K562 (cell line): ENCODE results near the gene TRIP10. TPM values are rescaled to one million over a fixed set of nuclear protein-coding genes. Genes with fewer than 3 reads are reported as not detected.

Source experiments
- BCL6 ChIP-seq: fragments of 250-450 bp; sonication (Bioruptor Pico); IDR thresholded peaks from 2 replicates; pipeline ENCODE4 v1.4.0; 2020
- GABPB1 ChIP-seq: sonication (generic); formaldehyde crosslinking; IDR thresholded peaks from 2 replicates; pipeline ENCODE4 v1.8.0; 2022; ENCODE audit warnings: mild to moderate bottlenecking, missing genetic modification reagents
- NCOA2 ChIP-seq, 2 experiments: fragments of 450-650 bp; IDR thresholded peaks; 2 replicates each; pipeline ENCODE4 v1.6.1; 2018; ENCODE audit warnings: mild to moderate bottlenecking in 2 of 2, moderate library complexity in 1 of 2; ENCODE audit not compliant: partially characterized antibody in 2 of 2
- RHOXF2B ChIP-seq: fragments of 250-450 bp; sonication (Bioruptor Pico); conservative IDR thresholded peaks from 2 replicates; pipeline ENCODE4 v1.5.1; 2021
- SAFB2 ChIP-seq: fragments of 200-400 bp; formaldehyde crosslinking; IDR thresholded peaks from 2 replicates; pipeline ENCODE4 v1.6.1; 2018; ENCODE audit warnings: borderline replicate concordance, low read length, low read depth, moderate library complexity; ENCODE audit not compliant: severe bottlenecking
- SREBF2 ChIP-seq: sonication (generic); formaldehyde crosslinking; IDR thresholded peaks from 2 replicates; pipeline ENCODE4 v1.4.0; 2020; ENCODE audit warnings: mild to moderate bottlenecking, missing genetic modification reagents
- STAG1 ChIP-seq: sonication (generic); formaldehyde crosslinking; IDR thresholded peaks from 2 replicates; pipeline ENCODE4 v1.5.0; 2020; ENCODE audit warnings: missing genetic modification reagents, borderline replicate concordance
- TCF3 ChIP-seq: sonication (generic); formaldehyde crosslinking; IDR thresholded peaks from 2 replicates; pipeline ENCODE4 v1.4.0; 2020; ENCODE audit warnings: mild to moderate bottlenecking, missing genetic modification reagents
- TRIM24 ChIP-seq, 2 experiments: fragments of 450-650 bp; IDR thresholded peaks; 2 replicates each; pipeline ENCODE4 v1.6.1; 2016
- ZNF212 ChIP-seq: fragments of 450-650 bp; formaldehyde crosslinking; IDR thresholded peaks from 2 replicates; pipeline ENCODE4 v1.4.0; 2020; ENCODE audit warnings: mild to moderate bottlenecking
- polyA plus RNA-seq, 8 experiments: library from polyadenylated mRNA; depleted of rRNA in 4 of 8; stranded (reverse) in 5 of 8; unstranded in 3 of 8; fragments of >200 nt; fragmentation: Nextera tagmentation in 2 of 8; fragmentation: Illumina TruSeq in 1 of 8; extraction: Ambion mirVana in 2 of 8; extraction: Trizol in 1 of 8; gene quantifications; 2 replicates each; pipeline versions ENCODE4 v1.2.1 to v1.2.3, GENCODE V29; 2011 to 2014; ENCODE audit warnings: inconsistent platforms in 1 of 8, missing spikeins in 1 of 8
- total RNA-seq, 7 experiments: library from RNA; depleted of rRNA in 6 of 7; stranded (reverse); fragments of >200 nt in 6 of 7; fragmentation: Illumina TruSeq in 2 of 7; extraction: Trizol in 2 of 7; gene quantifications; 2 replicates each; pipeline versions ENCODE4 v1.2.1 to v1.2.3, GENCODE V29; 2011 to 2021; ENCODE audit warnings: low replicate concordance in 1 of 7
- TF ChIP-seq, protein P1 (sequence below), 2 experiments: IDR thresholded peaks in 1 of 2; conservative IDR thresholded peaks in 1 of 2; 2 replicates each; pipeline ENCODE4 v1.6.1; 2016; ENCODE audit warnings: low read depth in 2 of 2, mild to moderate bottlenecking in 1 of 2, missing compliant biosample characterization in 1 of 2, missing genetic modification characterization in 1 of 2, moderate library complexity in 1 of 2
- TF ChIP-seq, protein P2 (sequence below), 3 experiments: IDR thresholded peaks in 2 of 3; conservative IDR thresholded peaks in 1 of 3; 2 replicates each; pipeline ENCODE4 v1.5.1; 2011 to 2012; ENCODE audit warnings: low read length in 3 of 3, mild to moderate bottlenecking in 3 of 3, control low read depth in 2 of 3, improper control_type of control experiment in 1 of 3, inconsistent platforms in 1 of 3, low read depth in 1 of 3, mixed read lengths in 1 of 3, moderate library complexity in 1 of 3; ENCODE audit not compliant: insufficient read depth in 2 of 3
- TF ChIP-seq, protein P3 (sequence below): fragments of 250-450 bp; sonication (Bioruptor Pico); IDR thresholded peaks from 2 replicates; pipeline ENCODE4 v1.8.0; 2021; ENCODE audit warnings: moderate library complexity, mild to moderate bottlenecking, inconsistent platforms
- TF ChIP-seq, protein P4 (sequence below): IDR thresholded peaks from 2 replicates; pipeline ENCODE4 v1.6.1; 2016; ENCODE audit warnings: missing genetic modification characterization, missing compliant biosample characterization
- TF ChIP-seq, protein P5 (sequence below): fragments of 250-450 bp; sonication (Bioruptor Pico); IDR thresholded peaks from 2 replicates; pipeline ENCODE4 v1.4.0; 2020

TRIP10 gene
- total and polyA plus RNA-seq, 9 of the 15 experiments (the other 6 are each of a cell fraction or from before 2014, with no cell fraction given): 1.2 to 66.8 (median 36.1) TPM

DNA sequence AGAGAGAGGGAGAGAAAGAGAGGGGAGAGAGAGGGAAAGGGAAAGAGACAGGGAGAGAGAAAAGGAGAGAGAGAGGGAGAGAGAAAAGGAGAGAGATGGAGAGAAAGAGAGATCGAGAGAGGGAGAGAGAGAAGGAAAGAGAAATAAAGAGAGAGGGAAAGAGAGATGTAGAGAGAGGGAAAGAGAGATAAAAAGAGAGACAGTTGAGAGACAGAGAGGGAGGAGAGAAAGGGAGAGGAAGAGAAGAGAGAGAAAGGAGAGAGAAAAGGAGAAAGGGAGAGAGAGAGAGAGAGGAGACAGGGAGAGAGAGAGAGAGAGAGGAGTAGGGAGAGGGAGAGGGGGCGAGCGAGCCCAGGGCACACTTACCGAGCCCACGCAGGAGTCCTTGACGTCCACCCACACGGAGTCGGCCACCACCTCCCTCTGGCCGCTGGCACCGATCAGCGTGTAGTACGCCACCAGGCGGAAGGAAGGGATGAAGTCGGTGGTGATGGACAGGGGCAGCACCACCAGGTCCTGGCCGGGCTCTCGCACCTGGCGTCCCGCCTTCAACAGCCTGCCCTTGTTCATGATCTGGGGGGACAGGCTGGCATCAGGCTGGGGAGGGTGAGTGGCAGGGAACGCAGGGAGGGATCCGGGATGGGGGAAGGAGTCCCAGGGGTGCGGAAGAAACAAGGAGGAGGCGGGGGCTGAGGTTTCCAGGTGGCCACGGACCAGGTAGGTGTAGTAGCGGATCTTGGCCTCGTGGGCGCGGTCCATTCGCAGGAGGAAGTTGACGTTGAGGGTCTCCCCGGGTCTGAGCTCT lies 29.0 kb upstream of the TRIP10 start (continued):
- TF ChIP-seq, protein P1, sequence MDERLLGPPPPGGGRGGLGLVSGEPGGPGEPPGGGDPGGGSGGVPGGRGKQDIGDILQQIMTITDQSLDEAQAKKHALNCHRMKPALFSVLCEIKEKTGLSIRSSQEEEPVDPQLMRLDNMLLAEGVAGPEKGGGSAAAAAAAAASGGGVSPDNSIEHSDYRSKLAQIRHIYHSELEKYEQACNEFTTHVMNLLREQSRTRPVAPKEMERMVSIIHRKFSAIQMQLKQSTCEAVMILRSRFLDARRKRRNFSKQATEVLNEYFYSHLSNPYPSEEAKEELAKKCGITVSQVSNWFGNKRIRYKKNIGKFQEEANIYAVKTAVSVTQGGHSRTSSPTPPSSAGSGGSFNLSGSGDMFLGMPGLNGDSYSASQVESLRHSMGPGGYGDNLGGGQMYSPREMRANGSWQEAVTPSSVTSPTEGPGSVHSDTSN (CRISPR knock-in tag; IDR thresholded peaks at IDR 0.05; ENCODE audit: low read depth): no peak
- TF ChIP-seq, protein P1 (tag; conservative IDR thresholded peaks at IDR 0.05; ENCODE audit: low read depth): no peak
- TF ChIP-seq TCF3 (CRISPR knock-in tag) (no peak), SAFB2 (no peak), TRIM24 (IDR thresholded peaks at IDR 0.05) (no peak), STAG1 (no peak), RHOXF2B (no peak), NCOA2 (IDR thresholded peaks at IDR 0.05; ENCODE audit: partially characterized antibody in 2 of 2) (no peak), SREBF2 (CRISPR knock-in tag) (no peak), GABPB1 (CRISPR knock-in tag) (no peak), BCL6 (CRISPR knock-in tag) (no peak), ZNF212 (CRISPR knock-in tag) (no peak)
- TF ChIP-seq, protein P2, sequence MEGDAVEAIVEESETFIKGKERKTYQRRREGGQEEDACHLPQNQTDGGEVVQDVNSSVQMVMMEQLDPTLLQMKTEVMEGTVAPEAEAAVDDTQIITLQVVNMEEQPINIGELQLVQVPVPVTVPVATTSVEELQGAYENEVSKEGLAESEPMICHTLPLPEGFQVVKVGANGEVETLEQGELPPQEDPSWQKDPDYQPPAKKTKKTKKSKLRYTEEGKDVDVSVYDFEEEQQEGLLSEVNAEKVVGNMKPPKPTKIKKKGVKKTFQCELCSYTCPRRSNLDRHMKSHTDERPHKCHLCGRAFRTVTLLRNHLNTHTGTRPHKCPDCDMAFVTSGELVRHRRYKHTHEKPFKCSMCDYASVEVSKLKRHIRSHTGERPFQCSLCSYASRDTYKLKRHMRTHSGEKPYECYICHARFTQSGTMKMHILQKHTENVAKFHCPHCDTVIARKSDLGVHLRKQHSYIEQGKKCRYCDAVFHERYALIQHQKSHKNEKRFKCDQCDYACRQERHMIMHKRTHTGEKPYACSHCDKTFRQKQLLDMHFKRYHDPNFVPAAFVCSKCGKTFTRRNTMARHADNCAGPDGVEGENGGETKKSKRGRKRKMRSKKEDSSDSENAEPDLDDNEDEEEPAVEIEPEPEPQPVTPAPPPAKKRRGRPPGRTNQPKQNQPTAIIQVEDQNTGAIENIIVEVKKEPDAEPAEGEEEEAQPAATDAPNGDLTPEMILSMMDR (IDR thresholded peaks at IDR 0.05 in 2 of 3, conservative IDR thresholded peaks at IDR 0.05 in 1 of 3; ENCODE audit: insufficient read depth in 2 of 3, low read depth in 1 of 3, low read length in 3 of 3): peak; percentile 17 to 64 (median 49); a peak in 4 of 6 replicates
- TF ChIP-seq, protein P3, sequence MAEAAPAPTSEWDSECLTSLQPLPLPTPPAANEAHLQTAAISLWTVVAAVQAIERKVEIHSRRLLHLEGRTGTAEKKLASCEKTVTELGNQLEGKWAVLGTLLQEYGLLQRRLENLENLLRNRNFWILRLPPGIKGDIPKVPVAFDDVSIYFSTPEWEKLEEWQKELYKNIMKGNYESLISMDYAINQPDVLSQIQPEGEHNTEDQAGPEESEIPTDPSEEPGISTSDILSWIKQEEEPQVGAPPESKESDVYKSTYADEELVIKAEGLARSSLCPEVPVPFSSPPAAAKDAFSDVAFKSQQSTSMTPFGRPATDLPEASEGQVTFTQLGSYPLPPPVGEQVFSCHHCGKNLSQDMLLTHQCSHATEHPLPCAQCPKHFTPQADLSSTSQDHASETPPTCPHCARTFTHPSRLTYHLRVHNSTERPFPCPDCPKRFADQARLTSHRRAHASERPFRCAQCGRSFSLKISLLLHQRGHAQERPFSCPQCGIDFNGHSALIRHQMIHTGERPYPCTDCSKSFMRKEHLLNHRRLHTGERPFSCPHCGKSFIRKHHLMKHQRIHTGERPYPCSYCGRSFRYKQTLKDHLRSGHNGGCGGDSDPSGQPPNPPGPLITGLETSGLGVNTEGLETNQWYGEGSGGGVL: no peak
- TF ChIP-seq, protein P4, sequence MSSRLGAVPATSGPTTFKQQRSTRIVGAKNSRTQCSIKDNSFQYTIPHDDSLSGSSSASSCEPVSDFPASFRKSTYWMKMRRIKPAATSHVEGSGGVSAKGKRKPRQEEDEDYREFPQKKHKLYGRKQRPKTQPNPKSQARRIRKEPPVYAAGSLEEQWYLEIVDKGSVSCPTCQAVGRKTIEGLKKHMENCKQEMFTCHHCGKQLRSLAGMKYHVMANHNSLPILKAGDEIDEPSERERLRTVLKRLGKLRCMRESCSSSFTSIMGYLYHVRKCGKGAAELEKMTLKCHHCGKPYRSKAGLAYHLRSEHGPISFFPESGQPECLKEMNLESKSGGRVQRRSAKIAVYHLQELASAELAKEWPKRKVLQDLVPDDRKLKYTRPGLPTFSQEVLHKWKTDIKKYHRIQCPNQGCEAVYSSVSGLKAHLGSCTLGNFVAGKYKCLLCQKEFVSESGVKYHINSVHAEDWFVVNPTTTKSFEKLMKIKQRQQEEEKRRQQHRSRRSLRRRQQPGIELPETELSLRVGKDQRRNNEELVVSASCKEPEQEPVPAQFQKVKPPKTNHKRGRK (tag): peak; percentile 98
- TF ChIP-seq, protein P5, sequence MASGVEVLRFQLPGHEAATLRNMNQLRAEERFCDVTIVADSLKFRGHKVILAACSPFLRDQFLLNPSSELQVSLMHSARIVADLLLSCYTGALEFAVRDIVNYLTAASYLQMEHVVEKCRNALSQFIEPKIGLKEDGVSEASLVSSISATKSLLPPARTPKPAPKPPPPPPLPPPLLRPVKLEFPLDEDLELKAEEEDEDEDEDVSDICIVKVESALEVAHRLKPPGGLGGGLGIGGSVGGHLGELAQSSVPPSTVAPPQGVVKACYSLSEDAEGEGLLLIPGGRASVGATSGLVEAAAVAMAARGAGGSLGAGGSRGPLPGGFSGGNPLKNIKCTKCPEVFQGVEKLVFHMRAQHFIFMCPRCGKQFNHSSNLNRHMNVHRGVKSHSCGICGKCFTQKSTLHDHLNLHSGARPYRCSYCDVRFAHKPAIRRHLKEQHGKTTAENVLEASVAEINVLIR (CRISPR knock-in tag): no peak
